NCI-H460 (cell line): ENCODE data around the gene BPIFB6. TPM values are rescaled to one million over a fixed set of nuclear protein-coding genes. Genes with fewer than 3 reads are reported as not detected.

Source experiments
- DNase-seq: peaks from one replicate; pipeline ENCODE4 v3.0.0-alpha.2; 2016; ENCODE audit warnings: low read depth; ENCODE audit errors: extremely low read depth
- total RNA-seq: library from RNA; depleted of rRNA; stranded (reverse); fragments of >200 nt; shearing (Covaris generic); gene quantifications from 2 replicates; pipeline ENCODE4 v1.2.3, GENCODE V29; 2014

The BPIFB6 gene
- total RNA-seq, 1 experiment from 2014 or later: not detected

DNA sequence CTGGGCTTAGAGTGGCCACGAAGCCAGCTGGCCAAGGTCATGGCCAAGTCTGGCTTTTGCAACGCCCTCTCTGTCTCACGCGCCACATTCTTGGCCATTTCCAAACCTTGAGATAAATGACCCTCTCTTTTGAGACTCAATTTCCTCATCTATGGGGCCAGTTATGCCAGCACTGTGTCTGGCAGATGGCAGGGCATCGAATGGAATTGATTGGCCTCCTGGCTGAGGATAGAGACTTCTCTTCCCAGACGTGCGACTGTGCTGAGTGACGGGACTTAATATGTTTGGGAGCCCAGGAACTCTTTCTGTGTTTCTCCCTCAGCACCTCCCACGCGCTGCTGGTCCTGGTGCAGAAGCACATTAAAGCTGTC lies 16.3 kb upstream of the BPIFB6 start:
- DNase-seq: no peak

GRCh38 chr20:33015700-33016580 lies 15.5 kb upstream of the BPIFB6 start:
- no peak for DNase-seq

DNA sequence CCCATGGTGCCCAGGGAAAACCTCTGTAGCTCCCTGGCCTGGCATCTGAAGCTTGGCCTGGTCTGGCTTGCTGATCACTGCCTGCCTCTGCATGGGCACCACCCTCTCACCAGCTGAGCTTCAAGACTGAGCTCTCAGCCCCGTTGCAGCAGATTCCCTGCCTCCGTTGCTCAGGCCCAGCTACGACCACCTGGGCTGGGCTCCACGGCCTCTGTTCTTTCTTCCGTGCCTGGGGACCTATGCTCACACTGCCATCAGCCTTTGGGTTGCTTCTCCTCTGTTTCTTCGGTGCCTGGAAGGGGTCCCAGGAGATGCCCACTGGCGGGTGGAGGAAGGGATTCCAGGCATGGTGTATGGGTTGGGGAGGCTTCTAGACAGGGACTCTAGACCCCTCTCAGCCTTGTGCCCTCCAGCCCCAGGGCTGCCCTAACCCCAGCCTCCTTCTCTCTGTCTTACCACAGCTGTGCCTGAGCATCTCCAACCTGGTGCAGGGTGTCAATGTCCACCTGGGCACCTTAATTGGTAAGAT lies 14.8 kb upstream of the BPIFB6 start:
- no peak for DNase-seq

DNA sequence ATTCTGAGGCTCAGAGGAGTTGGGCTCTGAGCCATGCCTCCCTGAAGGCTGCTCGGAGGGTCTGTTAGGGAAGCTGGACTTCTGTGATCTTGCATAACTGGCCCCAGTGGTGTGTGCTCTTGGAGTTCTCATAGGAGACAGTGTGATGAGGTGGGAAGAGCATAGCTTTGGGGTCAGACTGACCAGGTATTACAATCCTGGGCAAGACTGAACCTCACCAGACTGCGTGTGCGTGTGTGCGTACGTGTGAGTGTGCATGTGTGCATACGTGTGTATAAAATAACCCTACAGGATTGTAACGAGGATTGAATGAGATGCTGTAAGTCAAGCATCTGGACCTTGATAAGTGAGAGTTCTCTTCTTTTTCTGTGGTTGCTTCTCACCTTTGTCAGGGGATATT lies 13.9 kb upstream of the BPIFB6 start:
- DNase-seq: no peak

GRCh38 chr20:33018169-33018931 lies 13.1 kb upstream of the BPIFB6 start:
- no peak for DNase-seq

GRCh38 chr20:33019465-33020277 lies 11.8 kb upstream of the BPIFB6 start:
- no peak for DNase-seq

DNA sequence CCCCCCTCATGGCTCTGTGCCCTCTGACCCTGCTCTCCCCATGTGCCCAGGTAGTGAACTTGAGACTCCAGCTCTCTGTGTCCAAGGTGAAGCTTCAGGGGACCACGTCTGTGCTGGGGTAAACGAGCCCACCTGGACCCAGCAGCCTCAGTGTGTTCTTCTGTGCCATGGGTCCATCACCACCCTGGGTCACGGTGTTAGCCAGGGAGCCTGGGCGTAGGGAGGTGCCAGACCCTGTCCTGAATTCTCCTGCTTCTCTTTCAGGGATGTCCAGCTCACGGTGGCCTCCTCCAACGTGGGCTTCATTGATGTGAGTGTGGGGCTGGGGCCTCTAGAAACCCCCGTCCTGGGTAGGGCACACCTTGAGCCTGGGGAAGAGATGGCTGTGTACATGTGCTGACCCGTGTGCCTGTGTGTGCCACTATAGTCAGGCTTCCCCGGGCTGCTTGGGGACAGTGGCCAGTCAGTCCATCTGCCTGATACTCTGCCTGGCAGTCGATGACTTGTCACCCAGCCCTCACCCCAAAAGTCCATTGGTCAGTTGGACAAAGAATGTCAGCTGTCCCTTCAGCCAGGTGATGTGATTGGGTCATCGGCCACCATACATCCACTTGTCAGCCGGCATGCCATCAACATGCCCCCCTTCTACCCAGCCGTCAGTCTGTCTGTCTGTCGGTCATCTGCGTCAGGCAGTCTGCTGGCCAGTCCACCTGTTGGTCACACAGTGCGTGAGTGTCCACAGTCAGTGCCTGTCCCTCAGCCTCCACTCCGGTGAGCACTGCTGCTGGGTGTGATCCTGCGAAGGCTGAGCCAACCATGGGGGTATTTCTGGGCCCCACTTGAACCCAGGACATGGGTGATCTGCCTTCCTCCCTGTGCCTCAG lies 10.9 kb upstream of the BPIFB6 start:
- no peak for DNase-seq

DNA sequence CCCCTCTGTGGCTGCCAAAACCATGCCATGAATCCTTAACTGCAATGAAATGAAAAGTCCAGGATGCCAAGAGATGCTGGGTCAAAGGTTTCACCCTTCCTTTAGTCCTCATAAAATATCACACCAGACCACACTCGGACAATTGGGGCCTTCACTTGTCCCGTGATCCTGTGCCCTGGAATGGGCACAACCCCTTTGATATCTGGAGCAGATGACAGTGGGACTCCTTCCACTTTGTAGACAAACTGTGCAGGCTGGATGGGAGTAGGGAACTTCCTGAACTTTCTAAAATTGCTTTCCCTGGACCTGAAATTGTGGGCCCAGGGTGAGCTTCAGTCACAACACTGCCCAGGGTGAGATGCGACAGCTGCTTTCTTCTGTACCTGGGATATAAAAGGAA lies 9.6 kb upstream of the BPIFB6 start:
- no peak for DNase-seq

GRCh38 chr20:33022289-33022688 lies 9.2 kb upstream of the BPIFB6 start:
- no peak for DNase-seq

DNA sequence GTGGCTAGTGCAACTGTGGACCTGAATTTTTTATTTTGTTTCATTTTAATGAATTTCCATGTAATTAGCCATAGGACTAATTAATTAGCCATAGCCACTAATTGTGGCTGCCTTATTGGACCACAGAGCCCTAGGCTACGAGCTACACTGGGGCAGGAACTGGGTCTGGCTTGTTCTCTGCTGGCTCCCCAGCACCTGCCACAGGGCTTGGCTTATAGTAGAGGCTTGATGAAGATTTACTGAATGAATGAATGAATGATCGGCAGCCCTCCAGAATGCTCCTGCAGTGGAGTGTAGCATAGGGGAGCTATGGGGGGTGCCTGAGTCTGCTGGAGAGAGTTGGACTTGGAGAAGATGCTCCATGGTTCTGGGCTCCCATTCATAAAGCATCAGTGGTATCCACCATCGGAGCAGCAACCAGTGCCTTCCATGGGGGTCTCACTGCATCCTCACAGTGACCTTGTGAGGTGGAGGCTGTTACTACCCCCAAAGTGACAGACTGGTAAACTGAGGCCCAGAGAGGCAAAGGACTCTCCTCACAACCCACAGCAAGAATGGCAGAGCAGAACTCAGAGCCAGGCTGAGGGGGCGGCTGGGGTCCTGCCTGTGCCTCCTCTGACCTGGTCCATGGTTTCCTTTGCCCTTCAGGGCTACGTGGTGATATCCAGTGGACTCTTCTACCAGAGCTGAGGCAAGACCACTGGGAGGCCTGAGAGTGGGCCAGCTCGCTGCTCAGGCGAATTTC lies 8.6 kb upstream of the BPIFB6 start:
- DNase-seq: no peak

GRCh38 chr20:33023439-33024242 lies 7.8 kb upstream of the BPIFB6 start:
- no peak for DNase-seq

GRCh38 chr20:33024243-33024560 lies 7.2 kb upstream of the BPIFB6 start:
- no peak for DNase-seq

- DNase-seq: no peak
These were observed 6.7 kb upstream of the BPIFB6 start for GRCh38 chr20:33024609-33025317.

- no peak for DNase-seq
These were observed 6.1 kb upstream of the BPIFB6 start for GRCh38 chr20:33025318-33025876.

DNA sequence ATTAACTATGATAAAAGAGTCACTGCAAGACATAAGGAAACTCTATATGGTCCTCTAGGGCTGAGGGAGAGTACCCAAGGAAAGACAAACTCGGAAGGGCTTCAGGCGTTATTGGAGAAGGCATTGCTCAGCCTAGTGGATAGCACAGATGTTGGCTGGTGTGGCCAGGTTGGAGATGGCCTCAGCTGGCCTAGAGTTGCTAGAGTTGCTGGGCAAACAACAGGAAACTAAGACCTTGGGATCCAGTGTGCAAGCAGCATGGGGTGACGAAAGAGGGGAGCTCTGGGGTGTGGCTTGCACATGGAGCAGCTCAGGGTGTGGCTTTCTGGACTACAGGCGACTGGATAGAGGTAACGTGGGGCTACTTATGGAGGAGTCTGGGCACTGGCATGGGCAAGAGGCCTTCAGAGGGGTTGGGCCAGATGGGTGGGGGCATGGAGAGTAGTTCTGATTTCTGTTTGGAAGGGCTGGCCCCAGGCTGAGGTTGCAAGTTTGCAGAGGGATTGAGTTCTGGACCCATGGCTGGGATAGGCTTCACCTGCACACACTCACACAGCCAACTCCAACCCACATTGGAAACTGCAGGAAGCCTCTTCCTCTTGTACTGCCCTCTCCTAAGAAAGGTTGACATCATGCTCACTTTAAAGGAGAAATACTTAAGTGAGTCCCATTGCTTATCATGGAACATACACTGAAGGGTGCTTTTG lies 5.2 kb upstream of the BPIFB6 start:
- DNase-seq: no peak

DNA sequence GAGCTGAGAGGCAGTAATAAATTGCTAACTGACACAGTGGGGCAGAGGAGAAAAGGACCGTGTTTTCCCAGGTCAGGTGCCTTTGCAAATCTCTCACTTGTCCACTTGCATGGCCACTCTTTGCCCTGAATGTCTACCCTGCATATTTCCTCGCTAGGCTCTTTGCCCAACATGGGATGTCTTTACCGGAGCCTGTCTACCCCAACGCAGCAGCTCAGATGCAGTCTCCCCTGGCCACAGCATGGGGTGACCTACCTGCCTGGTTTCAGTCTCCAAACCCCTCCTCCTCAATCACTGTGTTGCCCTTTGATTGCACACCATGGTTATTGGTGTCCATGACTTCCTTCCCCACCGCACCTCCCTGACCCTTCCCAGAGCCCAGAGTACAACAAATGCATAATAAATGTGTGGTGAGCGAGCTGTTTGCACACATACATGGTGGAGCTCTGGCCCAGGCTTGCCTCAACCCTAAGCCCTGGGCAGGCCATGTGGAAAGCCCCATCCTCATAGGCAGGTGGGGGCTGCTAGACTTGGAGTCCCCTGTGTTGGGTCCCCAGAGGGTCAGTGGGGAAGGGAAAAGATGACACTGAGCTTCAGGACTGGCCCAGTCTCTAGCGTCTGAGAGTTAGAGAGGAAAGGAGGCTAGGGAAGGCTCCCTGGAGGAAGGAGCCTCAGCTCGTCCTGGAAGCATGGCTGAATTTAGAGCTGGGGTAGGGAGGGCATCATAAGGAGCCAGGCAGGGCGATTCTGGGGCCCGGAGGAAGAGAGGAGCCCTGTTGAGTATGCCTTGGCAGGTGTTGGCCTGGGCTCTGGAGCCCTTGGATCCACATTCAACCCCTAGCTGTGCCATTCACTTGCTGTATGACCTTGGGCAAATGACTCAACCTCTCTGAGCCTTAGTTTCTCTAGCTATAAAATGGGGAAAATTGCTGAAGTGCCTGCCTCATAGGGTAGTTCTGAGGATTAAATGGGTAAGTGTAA lies 4.4 kb upstream of the BPIFB6 start:
- DNase-seq: no peak
